Astrocyte (in vitro differentiated cells and primary cell): ENCODE results near the gene WNK4.

ENCODE experiments used
- EZH2 ChIP-seq: IDR thresholded peaks from 2 replicates; pipeline ENCODE4 v1.6.1; 2012; ENCODE audit warnings: mild to moderate bottlenecking, low read length, inconsistent platforms; ENCODE audit not compliant: insufficient read depth
- TF ChIP-seq, protein P1 (sequence below): IDR thresholded peaks from 2 replicates; pipeline ENCODE4 v1.5.1; 2011; ENCODE audit warnings: low read depth, mild to moderate bottlenecking, inconsistent platforms, low read length, moderate library complexity; ENCODE audit not compliant: insufficient read depth

DNA sequence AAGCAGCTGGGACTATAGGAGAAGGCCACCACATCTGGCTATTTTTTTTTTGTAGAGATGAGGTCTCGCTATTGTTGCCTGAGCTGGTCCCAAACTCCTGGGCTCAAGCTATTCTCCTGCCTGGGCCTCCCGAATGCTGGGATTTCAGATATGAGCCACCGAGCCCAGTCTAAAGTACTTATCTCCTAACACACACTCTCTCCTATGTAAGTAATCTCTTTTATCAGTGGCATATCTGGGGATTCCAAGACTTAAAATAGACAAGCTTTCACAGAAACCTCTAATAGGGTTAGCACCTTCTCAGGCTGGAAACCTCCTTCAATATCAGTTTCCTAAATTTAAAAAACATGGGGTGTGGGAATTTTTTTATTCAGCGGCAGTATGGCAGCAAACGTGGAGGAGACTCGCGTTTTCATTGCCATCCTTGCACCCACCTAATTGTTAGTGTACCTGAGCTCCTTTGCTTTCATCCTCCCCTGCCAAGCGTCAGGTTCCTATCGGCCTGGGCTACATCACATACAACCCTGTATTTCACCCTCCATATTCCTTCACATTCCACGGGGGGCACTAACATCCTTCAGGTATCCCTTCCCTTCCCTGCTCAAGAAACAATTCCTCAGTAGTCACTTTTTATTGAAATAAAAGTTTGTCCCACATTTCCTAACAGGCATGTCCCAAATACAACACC, 36.7 kb upstream of the WNK4 start:
- TF ChIP-seq, protein P1, sequence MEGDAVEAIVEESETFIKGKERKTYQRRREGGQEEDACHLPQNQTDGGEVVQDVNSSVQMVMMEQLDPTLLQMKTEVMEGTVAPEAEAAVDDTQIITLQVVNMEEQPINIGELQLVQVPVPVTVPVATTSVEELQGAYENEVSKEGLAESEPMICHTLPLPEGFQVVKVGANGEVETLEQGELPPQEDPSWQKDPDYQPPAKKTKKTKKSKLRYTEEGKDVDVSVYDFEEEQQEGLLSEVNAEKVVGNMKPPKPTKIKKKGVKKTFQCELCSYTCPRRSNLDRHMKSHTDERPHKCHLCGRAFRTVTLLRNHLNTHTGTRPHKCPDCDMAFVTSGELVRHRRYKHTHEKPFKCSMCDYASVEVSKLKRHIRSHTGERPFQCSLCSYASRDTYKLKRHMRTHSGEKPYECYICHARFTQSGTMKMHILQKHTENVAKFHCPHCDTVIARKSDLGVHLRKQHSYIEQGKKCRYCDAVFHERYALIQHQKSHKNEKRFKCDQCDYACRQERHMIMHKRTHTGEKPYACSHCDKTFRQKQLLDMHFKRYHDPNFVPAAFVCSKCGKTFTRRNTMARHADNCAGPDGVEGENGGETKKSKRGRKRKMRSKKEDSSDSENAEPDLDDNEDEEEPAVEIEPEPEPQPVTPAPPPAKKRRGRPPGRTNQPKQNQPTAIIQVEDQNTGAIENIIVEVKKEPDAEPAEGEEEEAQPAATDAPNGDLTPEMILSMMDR: peak; percentile 44
- no peak for TF ChIP-seq EZH2
